ENCODE results near the gene FIGLA. TPM values are rescaled to one million over a fixed set of nuclear protein-coding genes. Genes with fewer than 3 reads are reported as not detected.

Gene FIGLA
- total and polyA plus RNA-seq, 2 donors (not counting 1 experiment from before 2014, with no cell fraction given) = not detected

DNA sequence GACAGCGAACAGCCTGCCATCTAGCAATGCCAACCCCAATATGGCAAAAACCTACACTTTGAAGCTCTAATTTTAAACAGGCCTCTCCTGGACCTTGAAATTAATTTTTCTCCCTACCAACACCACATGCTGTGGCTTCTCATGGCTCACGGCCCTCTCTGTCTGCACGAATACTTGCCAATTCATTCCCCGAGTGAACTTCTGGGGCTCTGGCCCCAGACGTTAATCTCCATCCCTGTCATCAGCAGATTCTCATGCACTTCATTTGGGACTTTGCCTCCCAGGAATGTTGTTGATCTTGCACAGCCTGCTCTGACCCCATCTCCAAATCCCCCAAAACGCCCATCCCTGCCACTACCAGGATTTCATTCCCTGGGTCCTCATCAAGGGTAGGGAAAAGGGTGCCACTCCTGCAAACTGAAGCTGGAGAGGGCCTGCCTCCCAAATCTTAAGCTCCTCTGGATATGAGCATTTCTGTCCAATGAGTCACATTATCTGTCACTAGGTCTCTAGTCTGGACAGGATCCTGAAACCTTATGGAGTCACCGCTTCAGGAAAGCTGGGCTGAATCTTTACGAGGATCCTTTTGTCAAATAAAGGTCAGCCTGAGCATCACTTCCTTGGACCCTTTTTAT lies 10.4 kb downstream of the FIGLA start:
- intact Hi-C loops (cut with micrococcal nuclease) = no loop called here
- ChIA-PET CTCF (interaction anchor here (1.6 kb wide), 1 partner anchor 12 kb away, joined by 6 read pairs; the partner anchor contains the start of gene ADD2), POLR2A (no interaction called here)
- H3K9ac ChIP-seq (ENCODE audit: low read length) = no peak overlapping the region
- no peak overlapping the region for H3K4me3 ChIP-seq (ENCODE audit: control extremely low read depth in 1 of 5, extremely low read depth in 1 of 5, insufficient read depth in 1 of 5, low read depth in 2 of 5, low read length in 4 of 5)
- H3K9me3 ChIP-seq (ENCODE audit: control extremely low read depth in 1 of 3, control insufficient read depth in 2 of 3, insufficient read depth in 1 of 3, low read length in 2 of 3) = no peaks in the 10 kb centered on the region
- H3K36me3 ChIP-seq (replicated peaks in 1 of 2; ENCODE audit: control extremely low read depth in 1 of 2, control insufficient read depth in 1 of 2, extremely low read depth in 1 of 2, insufficient read depth in 2 of 2, low read length in 1 of 2) = no peaks in the 10 kb centered on the region
- Mint-ChIP-seq H3K4me3 (no peak overlapping the region), H3K27ac (peak overlapping the region; percentile 24), H3K4me1 (no peaks in the 10 kb centered on the region), H3K27me3 (peaks cover 44% of the 10 kb centered on the region), H3K9me3 (ENCODE audit: insufficient read depth) (no peaks in the 10 kb centered on the region)
- TF ChIP-seq CTCF (IDR thresholded peaks at IDR 0.05) (no peak), EZH2 (IDR thresholded peaks at IDR 0.05; ENCODE audit: borderline replicate concordance, insufficient read depth, low read depth, low read length, poor library complexity, severe bottlenecking) (no peak)
- no peaks in the 10 kb centered on the region for H3K79me2 ChIP-seq (ENCODE audit: control insufficient read depth, insufficient read depth, low read length)
- H3K4me2 ChIP-seq (replicated peaks; ENCODE audit: low read depth, low read length, poor library complexity, severe bottlenecking) = no peak overlapping the region
- WGBS (ENCODE audit: insufficient coverage) = 93% methylated on average over 8 of the region's 8 CpGs
- ATAC-seq (ENCODE audit: low read depth) = no peak
- no peak overlapping the region for H2AFZ ChIP-seq (ENCODE audit: insufficient read depth, low read depth, low read length, poor library complexity, severe bottlenecking)
- peaks cover 0 to 15% (median 9%) of the 10 kb centered on the region in 4 experiments for H3K27me3 ChIP-seq (replicated peaks in 1 of 4; ENCODE audit: control extremely low read depth in 1 of 4, control insufficient read depth in 3 of 4, insufficient read depth in 4 of 4, low read length in 3 of 4)
- H3K27ac ChIP-seq (ENCODE audit: low read length in 2 of 2) = no peak overlapping the region
- H4K20me1 ChIP-seq (ENCODE audit: control insufficient read depth, insufficient read depth, low read length, poor library complexity, severe bottlenecking) = no peaks in the 10 kb centered on the region
- DNase-seq = no peak
- no peaks in the 10 kb centered on the region for H3K4me1 ChIP-seq (ENCODE audit: control insufficient read depth in 2 of 2, insufficient read depth in 2 of 2, low read length in 2 of 2)

- peaks cover 48% of the 10 kb centered on the region for H3K27me3 Mint-ChIP-seq
Measured at GRCh38 chr2:70779491-70779890, 11.0 kb downstream of the FIGLA start.

More at GRCh38 chr2:70779491-70779890, 11.0 kb downstream of the FIGLA start:
- Mint-ChIP-seq H3K4me1 (no peaks in the 10 kb centered on the region), H3K9me3 (ENCODE audit: insufficient read depth) (no peaks in the 10 kb centered on the region), H3K4me3 (no peak overlapping the region), H3K27ac (no peak overlapping the region)
- Histone ChIP-seq H3K4me3 (ENCODE audit: control extremely low read depth in 1 of 5, extremely low read depth in 1 of 5, insufficient read depth in 1 of 5, low read depth in 2 of 5, low read length in 4 of 5) (no peak overlapping the region), H3K4me2 (replicated peaks; ENCODE audit: low read depth, low read length, poor library complexity, severe bottlenecking) (no peak overlapping the region), H3K9me3 (ENCODE audit: control extremely low read depth in 1 of 3, control insufficient read depth in 2 of 3, insufficient read depth in 1 of 3, low read length in 2 of 3) (no peaks in the 10 kb centered on the region), H3K27ac (ENCODE audit: low read length in 2 of 2) (no peak overlapping the region), H3K79me2 (ENCODE audit: control insufficient read depth, insufficient read depth, low read length) (no peaks in the 10 kb centered on the region), H2AFZ (ENCODE audit: insufficient read depth, low read depth, low read length, poor library complexity, severe bottlenecking) (no peak overlapping the region), H4K20me1 (ENCODE audit: control insufficient read depth, insufficient read depth, low read length, poor library complexity, severe bottlenecking) (no peaks in the 10 kb centered on the region), H3K4me1 (ENCODE audit: control insufficient read depth in 2 of 2, insufficient read depth in 2 of 2, low read length in 2 of 2) (no peaks in the 10 kb centered on the region), H3K27me3 (replicated peaks in 1 of 4; ENCODE audit: control extremely low read depth in 1 of 4, control insufficient read depth in 3 of 4, insufficient read depth in 4 of 4, low read length in 3 of 4) (peaks cover 0 to 20% (median 9%) of the 10 kb centered on the region in 4 experiments), H3K9ac (ENCODE audit: low read length) (no peak overlapping the region), H3K36me3 (replicated peaks in 1 of 2; ENCODE audit: control extremely low read depth in 1 of 2, control insufficient read depth in 1 of 2, extremely low read depth in 1 of 2, insufficient read depth in 2 of 2, low read length in 1 of 2) (no peaks in the 10 kb centered on the region)
- 91% methylated on average over 1 of the region's 3 CpGs for WGBS (ENCODE audit: insufficient coverage)
- TF ChIP-seq EZH2 (IDR thresholded peaks at IDR 0.05; ENCODE audit: borderline replicate concordance, insufficient read depth, low read depth, low read length, poor library complexity, severe bottlenecking) (no peak), CTCF (IDR thresholded peaks at IDR 0.05) (no peak)
- DNase-seq = no peak
- intact Hi-C loops (cut with micrococcal nuclease) = no loop called here
- ChIA-PET CTCF (interaction anchor here (1.6 kb wide), 1 partner anchor 11 kb away, joined by 6 read pairs; the partner anchor contains the start of gene ADD2), POLR2A (no interaction called here)
- no peak for ATAC-seq (ENCODE audit: low read depth)

Measured in B cell (primary cell).